Measurements from ENCODE around the gene TACR1. TPM values are rescaled to one million over a fixed set of nuclear protein-coding genes. Genes with fewer than 3 reads are reported as not detected.

Gene TACR1
- polyA plus RNA-seq, 1 donor from 2014 or later = 0.78 TPM

DNA sequence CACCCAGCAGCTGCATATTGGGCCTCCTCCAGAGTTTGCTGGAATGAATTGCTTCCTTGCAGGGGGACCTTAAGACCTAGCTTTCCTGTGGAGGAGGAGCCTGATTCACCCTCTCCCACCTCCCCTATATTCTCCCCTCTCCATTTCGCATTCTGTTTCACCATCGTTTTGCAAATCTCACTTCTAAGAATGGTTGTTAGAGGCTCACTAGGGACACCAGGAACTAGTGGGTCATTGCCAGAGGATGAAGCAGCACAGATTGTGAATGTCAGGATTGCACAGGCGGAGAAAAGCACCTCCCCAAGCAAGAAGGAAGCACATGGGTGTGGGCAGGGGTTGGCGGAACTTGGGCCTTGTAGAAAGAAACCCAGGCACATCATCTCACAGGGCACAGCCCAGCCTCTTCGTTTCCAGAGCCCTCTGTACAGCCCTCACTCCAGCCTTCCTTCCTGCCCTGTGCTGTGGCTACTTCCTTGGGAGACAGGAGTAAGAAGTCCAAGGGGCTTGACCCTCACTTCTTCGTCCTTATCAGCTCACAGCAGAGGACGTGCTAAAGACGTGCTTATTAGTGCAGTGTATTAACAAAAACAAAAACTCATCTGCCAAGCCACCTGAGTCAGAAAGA is 63.4 kb downstream of the TACR1 start:
- Histone ChIP-seq H3K27me3 (ENCODE audit: insufficient read depth, low read depth, low read length) (no peaks in the 10 kb centered on the region), H3K79me2 (replicated peaks; ENCODE audit: insufficient read depth, low read length) (no peaks in the 10 kb centered on the region), H3K27ac (ENCODE audit: low read length) (no peak overlapping the region), H3K4me3 (ENCODE audit: low read length) (no peak overlapping the region), H3K9me3 (ENCODE audit: low read length) (no peaks in the 10 kb centered on the region), H4K20me1 (ENCODE audit: insufficient read depth) (no peaks in the 10 kb centered on the region), H3K4me2 (ENCODE audit: low read length) (no peak overlapping the region), H3K9me2 (ENCODE audit: insufficient read depth, low read length) (no peaks in the 10 kb centered on the region), H3K9ac (ENCODE audit: low read length) (no peak overlapping the region), H3F3A (ENCODE audit: insufficient read depth, low read length, poor library complexity, severe bottlenecking) (no peaks in the 10 kb centered on the region), H3K36me3 (ENCODE audit: insufficient read depth, low read length) (no peaks in the 10 kb centered on the region), H2AFZ (ENCODE audit: low read depth, low read length) (no peak overlapping the region)
- TF ChIP-seq EZH2 (IDR thresholded peaks at IDR 0.05; ENCODE audit: borderline replicate concordance, insufficient read depth, low read length, poor library complexity, severe bottlenecking) (no peak), TAF1 (IDR thresholded peaks at IDR 0.05; ENCODE audit: low read depth) (no peak), POLR2AphosphoS5 (IDR thresholded peaks at IDR 0.05) (no peak), SMC3 (conservative IDR thresholded peaks at IDR 0.05; ENCODE audit: poor library complexity) (no peak), EP300 (conservative IDR thresholded peaks at IDR 0.05; ENCODE audit: poor library complexity, severe bottlenecking) (no peak), RAD21 (conservative IDR thresholded peaks at IDR 0.05) (no peak), MXI1 (conservative IDR thresholded peaks at IDR 0.05; ENCODE audit: poor library complexity, severe bottlenecking) (no peak)
- TF ChIP-seq, protein P1, sequence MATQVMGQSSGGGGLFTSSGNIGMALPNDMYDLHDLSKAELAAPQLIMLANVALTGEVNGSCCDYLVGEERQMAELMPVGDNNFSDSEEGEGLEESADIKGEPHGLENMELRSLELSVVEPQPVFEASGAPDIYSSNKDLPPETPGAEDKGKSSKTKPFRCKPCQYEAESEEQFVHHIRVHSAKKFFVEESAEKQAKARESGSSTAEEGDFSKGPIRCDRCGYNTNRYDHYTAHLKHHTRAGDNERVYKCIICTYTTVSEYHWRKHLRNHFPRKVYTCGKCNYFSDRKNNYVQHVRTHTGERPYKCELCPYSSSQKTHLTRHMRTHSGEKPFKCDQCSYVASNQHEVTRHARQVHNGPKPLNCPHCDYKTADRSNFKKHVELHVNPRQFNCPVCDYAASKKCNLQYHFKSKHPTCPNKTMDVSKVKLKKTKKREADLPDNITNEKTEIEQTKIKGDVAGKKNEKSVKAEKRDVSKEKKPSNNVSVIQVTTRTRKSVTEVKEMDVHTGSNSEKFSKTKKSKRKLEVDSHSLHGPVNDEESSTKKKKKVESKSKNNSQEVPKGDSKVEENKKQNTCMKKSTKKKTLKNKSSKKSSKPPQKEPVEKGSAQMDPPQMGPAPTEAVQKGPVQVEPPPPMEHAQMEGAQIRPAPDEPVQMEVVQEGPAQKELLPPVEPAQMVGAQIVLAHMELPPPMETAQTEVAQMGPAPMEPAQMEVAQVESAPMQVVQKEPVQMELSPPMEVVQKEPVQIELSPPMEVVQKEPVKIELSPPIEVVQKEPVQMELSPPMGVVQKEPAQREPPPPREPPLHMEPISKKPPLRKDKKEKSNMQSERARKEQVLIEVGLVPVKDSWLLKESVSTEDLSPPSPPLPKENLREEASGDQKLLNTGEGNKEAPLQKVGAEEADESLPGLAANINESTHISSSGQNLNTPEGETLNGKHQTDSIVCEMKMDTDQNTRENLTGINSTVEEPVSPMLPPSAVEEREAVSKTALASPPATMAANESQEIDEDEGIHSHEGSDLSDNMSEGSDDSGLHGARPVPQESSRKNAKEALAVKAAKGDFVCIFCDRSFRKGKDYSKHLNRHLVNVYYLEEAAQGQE (IDR thresholded peaks at IDR 0.05; ENCODE audit: borderline replicate concordance) = no peak
- TF ChIP-seq, protein P2, sequence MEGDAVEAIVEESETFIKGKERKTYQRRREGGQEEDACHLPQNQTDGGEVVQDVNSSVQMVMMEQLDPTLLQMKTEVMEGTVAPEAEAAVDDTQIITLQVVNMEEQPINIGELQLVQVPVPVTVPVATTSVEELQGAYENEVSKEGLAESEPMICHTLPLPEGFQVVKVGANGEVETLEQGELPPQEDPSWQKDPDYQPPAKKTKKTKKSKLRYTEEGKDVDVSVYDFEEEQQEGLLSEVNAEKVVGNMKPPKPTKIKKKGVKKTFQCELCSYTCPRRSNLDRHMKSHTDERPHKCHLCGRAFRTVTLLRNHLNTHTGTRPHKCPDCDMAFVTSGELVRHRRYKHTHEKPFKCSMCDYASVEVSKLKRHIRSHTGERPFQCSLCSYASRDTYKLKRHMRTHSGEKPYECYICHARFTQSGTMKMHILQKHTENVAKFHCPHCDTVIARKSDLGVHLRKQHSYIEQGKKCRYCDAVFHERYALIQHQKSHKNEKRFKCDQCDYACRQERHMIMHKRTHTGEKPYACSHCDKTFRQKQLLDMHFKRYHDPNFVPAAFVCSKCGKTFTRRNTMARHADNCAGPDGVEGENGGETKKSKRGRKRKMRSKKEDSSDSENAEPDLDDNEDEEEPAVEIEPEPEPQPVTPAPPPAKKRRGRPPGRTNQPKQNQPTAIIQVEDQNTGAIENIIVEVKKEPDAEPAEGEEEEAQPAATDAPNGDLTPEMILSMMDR (IDR thresholded peaks at IDR 0.05; ENCODE audit: poor library complexity, severe bottlenecking) = no peak

DNA sequence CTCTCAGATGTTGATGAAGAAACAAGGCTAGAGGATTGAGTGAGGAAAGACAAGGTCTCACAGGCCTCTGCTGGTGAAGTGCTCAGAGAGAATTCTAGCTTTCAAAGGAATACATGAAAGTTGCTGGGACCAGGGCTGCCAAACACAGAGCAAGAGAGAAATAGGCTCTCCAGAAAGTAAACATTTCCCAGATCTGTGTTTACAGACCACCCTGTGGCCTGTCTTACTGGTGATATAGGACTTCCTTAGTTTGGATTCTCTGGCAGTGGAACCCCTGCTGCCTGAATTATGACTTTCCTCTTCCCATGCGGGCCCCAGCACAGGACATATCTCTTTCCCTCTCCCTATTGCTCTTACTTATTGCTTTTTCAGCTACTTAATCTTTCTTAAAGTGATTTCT is 64.5 kb downstream of the TACR1 start:
- no peaks in the 10 kb centered on the region for H4K20me1 ChIP-seq (ENCODE audit: insufficient read depth)
- no peaks in the 10 kb centered on the region for H3K27me3 ChIP-seq (ENCODE audit: insufficient read depth, low read depth, low read length)
- H2AFZ ChIP-seq (ENCODE audit: low read depth, low read length) = no peak overlapping the region

More for the DNA sequence above, 64.5 kb downstream of the TACR1 start:
- H3K9me2 ChIP-seq (ENCODE audit: insufficient read depth, low read length) = no peaks in the 10 kb centered on the region
- TF ChIP-seq, protein P1 (IDR thresholded peaks at IDR 0.05; ENCODE audit: borderline replicate concordance) = no peak
- TF ChIP-seq RAD21 (conservative IDR thresholded peaks at IDR 0.05) = no peak
- no peak for TF ChIP-seq EP300 (conservative IDR thresholded peaks at IDR 0.05; ENCODE audit: poor library complexity, severe bottlenecking)
- TF ChIP-seq, protein P2 (IDR thresholded peaks at IDR 0.05; ENCODE audit: poor library complexity, severe bottlenecking) = no peak
- no peak for TF ChIP-seq MXI1 (conservative IDR thresholded peaks at IDR 0.05; ENCODE audit: poor library complexity, severe bottlenecking)
- no peak for TF ChIP-seq EZH2 (IDR thresholded peaks at IDR 0.05; ENCODE audit: borderline replicate concordance, insufficient read depth, low read length, poor library complexity, severe bottlenecking)
- TF ChIP-seq POLR2AphosphoS5 (IDR thresholded peaks at IDR 0.05) = no peak
- no peak for TF ChIP-seq SMC3 (conservative IDR thresholded peaks at IDR 0.05; ENCODE audit: poor library complexity)
- TF ChIP-seq TAF1 (IDR thresholded peaks at IDR 0.05; ENCODE audit: low read depth) = no peak
- H3K27ac ChIP-seq (ENCODE audit: low read length) = no peak overlapping the region
- no peaks in the 10 kb centered on the region for H3K9me3 ChIP-seq (ENCODE audit: low read length)
- no peaks in the 10 kb centered on the region for H3F3A ChIP-seq (ENCODE audit: insufficient read depth, low read length, poor library complexity, severe bottlenecking)
- no peaks in the 10 kb centered on the region for H3K79me2 ChIP-seq (replicated peaks; ENCODE audit: insufficient read depth, low read length)
- H3K9ac ChIP-seq (ENCODE audit: low read length) = no peak overlapping the region
- H3K36me3 ChIP-seq (ENCODE audit: insufficient read depth, low read length) = no peaks in the 10 kb centered on the region
- no peak overlapping the region for H3K4me3 ChIP-seq (ENCODE audit: low read length)
- no peak overlapping the region for H3K4me2 ChIP-seq (ENCODE audit: low read length)
